Calu3 (cell line): ENCODE data around the gene MFSD6L. TPM values are rescaled to one million over a fixed set of nuclear protein-coding genes. Genes with fewer than 3 reads are reported as not detected.

Source experiments
- BruUV-seq: library from RNA; stranded (reverse); fragments of 400-500 nt; replicated peaks from 2 replicates; lab custom pipeline; 2021; lab: Mats Ljungman, UMichigan
- CTCF ChIA-PET: fragments of 300-600 bp; sonication (Branson Sonifier 250); formaldehyde crosslinking; loops from one replicate; lab custom pipeline; 2022; ENCODE audit warnings: antibody characterized with exemption; lab: Charles Lee
- DNase-seq: peaks from one replicate; pipeline ENCODE4 v3.0.0; 2022
- H3K27ac Mint-ChIP-seq: one replicate; pipeline ENCODE4 v1.8.0; 2022; ENCODE audit warnings: mixed read lengths; ENCODE audit not compliant: unreplicated experiment
- H3K27me3 Mint-ChIP-seq: one replicate; pipeline ENCODE4 v1.8.0; 2022; ENCODE audit warnings: mixed read lengths; ENCODE audit not compliant: unreplicated experiment
- H3K36me3 Mint-ChIP-seq: one replicate; pipeline ENCODE4 v1.8.0; 2022; ENCODE audit warnings: mild to moderate bottlenecking, moderate library complexity, mixed read lengths; ENCODE audit not compliant: insufficient read depth, unreplicated experiment
- H3K4me1 Mint-ChIP-seq: one replicate; pipeline ENCODE4 v1.8.0; 2022; ENCODE audit warnings: mild to moderate bottlenecking, low read depth, mixed read lengths; ENCODE audit not compliant: unreplicated experiment
- H3K4me3 Mint-ChIP-seq: one replicate; pipeline ENCODE4 v1.8.0; 2022; ENCODE audit warnings: mild to moderate bottlenecking, low read depth, moderate library complexity, mixed read lengths; ENCODE audit not compliant: unreplicated experiment
- H3K9me3 Mint-ChIP-seq: one replicate; pipeline ENCODE4 v1.8.0; 2022; ENCODE audit warnings: low read depth, mixed read lengths; ENCODE audit not compliant: unreplicated experiment
- CTCF ChIP-seq: fragments of 200-600 bp; IDR thresholded peaks from one replicate; pipeline ENCODE4 v1.8.0; 2022; ENCODE audit warnings: antibody characterized with exemption; ENCODE audit not compliant: unreplicated experiment
- intact Hi-C: fragments of 100-400 bp; cut with micrococcal nuclease; formaldehyde crosslinking; loops from one replicate; pipeline ENCODE4 v1.10.0; 2022; ENCODE audit not compliant: unreplicated experiment
- total RNA-seq: library from RNA; stranded (reverse); gene quantifications from 2 replicates; pipeline ENCODE4 v1.2.3, GENCODE V29; 2022

The MFSD6L gene
- total RNA-seq, 1 experiment from 2014 or later = 0.21 TPM

- TF ChIP-seq CTCF = no peak
- H3K27me3 Mint-ChIP-seq = peaks cover 41% of the 10 kb centered on the region
- intact Hi-C loops = no loop called here
- CTCF ChIA-PET = no interaction called here
- H3K9me3 Mint-ChIP-seq = peaks cover 2% of the 10 kb centered on the region
- H3K4me3 Mint-ChIP-seq = no peak overlapping the region
- peaks cover 10% of the 10 kb centered on the region for H3K4me1 Mint-ChIP-seq
- no peak for DNase-seq
- peaks cover 7% of the 10 kb centered on the region for H3K36me3 Mint-ChIP-seq
- BruUV-seq = no TSS peak
- H3K27ac Mint-ChIP-seq = no peak overlapping the region
Observed at GRCh38 chr17:8835106-8835505, 35.9 kb upstream of the MFSD6L start.

DNA sequence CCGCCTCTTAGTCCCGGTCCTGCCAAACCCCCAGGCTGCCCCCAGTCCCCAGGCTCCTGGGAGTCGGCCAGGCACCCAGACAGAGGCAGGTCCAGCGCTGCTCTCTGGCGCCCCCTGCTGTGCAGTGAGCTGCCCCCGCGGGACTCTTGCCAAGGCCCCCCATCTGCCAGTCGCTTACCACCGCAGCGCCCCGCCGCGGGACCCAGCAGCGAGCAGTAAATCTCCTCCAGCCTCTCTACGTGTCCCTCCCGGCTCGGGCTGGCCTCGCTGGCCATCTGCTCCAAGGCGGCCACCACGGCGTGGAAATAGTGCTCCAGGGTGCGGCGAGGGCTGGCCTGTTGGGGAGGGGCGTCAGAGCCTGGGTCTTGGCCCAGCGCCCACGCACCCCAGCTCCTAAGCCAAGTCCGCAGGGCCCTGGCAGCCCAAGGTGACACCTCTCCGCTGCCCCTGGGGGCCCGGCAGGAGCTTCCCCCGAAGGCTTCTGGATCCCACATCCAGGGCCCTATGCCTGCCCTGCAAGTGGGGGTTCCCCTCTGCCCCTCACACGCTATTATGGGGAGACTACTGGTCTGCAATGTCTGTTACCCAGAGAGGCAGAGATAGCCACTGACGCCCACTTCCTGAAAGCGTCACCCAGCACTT is 33.7 kb upstream of the MFSD6L start:
- H3K36me3 Mint-ChIP-seq = peaks cover 7% of the 10 kb centered on the region
- no peak overlapping the region for H3K27ac Mint-ChIP-seq
- H3K9me3 Mint-ChIP-seq = peaks cover 2% of the 10 kb centered on the region
- no peak overlapping the region for H3K4me3 Mint-ChIP-seq
- intact Hi-C loops = no loop called here
- peak; percentile 9 for TF ChIP-seq CTCF
- H3K27me3 Mint-ChIP-seq = peaks cover 26% of the 10 kb centered on the region
- BruUV-seq = no TSS peak
- peak; percentile 8 for DNase-seq
- peaks cover 10% of the 10 kb centered on the region for H3K4me1 Mint-ChIP-seq
- CTCF ChIA-PET = interaction anchor here (0.6 kb wide), 1 partner anchor 421 kb away, joined by 10 read pairs; no protein-coding TSS in a partner anchor

GRCh38 chr17:8831234-8831849 is 32.2 kb upstream of the MFSD6L start:
- no peak overlapping the region for H3K27ac Mint-ChIP-seq
- H3K27me3 Mint-ChIP-seq = peaks cover 11% of the 10 kb centered on the region
- no peak for TF ChIP-seq CTCF

DNA sequence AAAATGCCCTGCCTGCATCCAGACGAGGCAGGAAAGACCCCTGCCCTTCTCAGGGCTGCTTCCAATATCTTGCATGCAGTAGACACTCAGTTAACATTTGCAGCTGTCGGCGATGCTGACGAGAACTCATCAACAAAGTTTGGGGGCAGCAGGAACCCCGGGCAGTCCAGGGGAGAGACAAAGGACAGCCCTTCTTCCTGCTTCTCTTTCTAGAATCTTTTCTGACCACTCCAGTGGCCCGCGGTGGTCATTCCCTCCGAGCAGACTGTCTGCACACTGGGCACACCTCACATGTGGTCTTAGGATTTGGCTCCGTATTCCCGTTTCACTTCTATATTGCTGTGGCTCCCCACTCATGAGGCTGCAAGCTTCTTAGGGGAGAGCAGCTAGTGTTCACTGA is 31.0 kb upstream of the MFSD6L start:
- no peak for DNase-seq
- TF ChIP-seq CTCF = no peak
- peaks cover 4% of the 10 kb centered on the region for H3K36me3 Mint-ChIP-seq
- no peaks in the 10 kb centered on the region for H3K4me1 Mint-ChIP-seq
- intact Hi-C loops = no loop called here
- CTCF ChIA-PET = no interaction called here
- H3K9me3 Mint-ChIP-seq = no peaks in the 10 kb centered on the region
- no peak overlapping the region for H3K4me3 Mint-ChIP-seq
- no peaks in the 10 kb centered on the region for H3K27me3 Mint-ChIP-seq
- no TSS peak for BruUV-seq
- no peak overlapping the region for H3K27ac Mint-ChIP-seq

More at GRCh38 chr17:8831234-8831849, 32.2 kb upstream of the MFSD6L start:
- DNase-seq = no peak
- CTCF ChIA-PET = interaction anchor here (0.7 kb wide), 1 partner anchor 13 kb away, joined by 5 read pairs; no protein-coding TSS in a partner anchor
- Mint-ChIP-seq H3K36me3 (peaks cover 4% of the 10 kb centered on the region), H3K9me3 (no peaks in the 10 kb centered on the region), H3K4me3 (no peak overlapping the region), H3K4me1 (no peaks in the 10 kb centered on the region)
- intact Hi-C loops = no loop called here
- no TSS peak for BruUV-seq
